Transverse colon (tissue), 3 donors: Measurements from ENCODE around the gene ARL17A.
"Not testable (repeated sequence)": the region's sequence is repeated elsewhere in the genome, so short reads cannot be mapped to it uniquely, and the experiment has no call there.

ENCODE experiments used
- EP300 ChIP-seq: sonication (generic); formaldehyde crosslinking; IDR thresholded peaks from one replicate; pipeline ENCODE4 v1.6.1; 2017; ENCODE audit warnings: antibody characterized with exemption, low read depth
- POLR2A ChIP-seq: fragments of 450-650 bp; IDR thresholded peaks from one replicate; pipeline ENCODE4 v1.6.1; 2016; ENCODE audit warnings: antibody characterized with exemption, mild to moderate bottlenecking, moderate library complexity
- POLR2AphosphoS5 ChIP-seq, 3 donors: sonication (generic); formaldehyde crosslinking; IDR thresholded peaks; one replicate each; pipeline ENCODE4 v1.6.1; 2016; ENCODE audit warnings: antibody characterized with exemption in 3 of 3

DNA sequence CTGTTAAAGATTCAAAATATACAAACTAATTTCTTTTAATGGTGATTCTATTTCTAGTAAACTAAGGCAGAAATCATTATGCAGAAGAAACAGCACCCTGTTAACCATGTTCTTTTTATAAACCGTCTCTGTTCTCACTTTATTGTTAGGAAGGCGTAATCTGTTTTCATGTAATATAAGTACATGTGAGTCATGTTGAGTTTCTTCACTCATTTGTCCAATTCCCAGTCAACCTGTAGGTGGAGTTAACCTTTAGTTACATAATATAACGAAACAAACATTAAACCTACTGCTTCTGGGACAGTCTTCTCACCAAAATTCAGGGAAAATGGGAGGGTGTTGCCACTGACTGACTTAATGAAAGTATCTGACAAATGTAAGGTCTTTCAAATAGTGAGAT, 105.0 kb downstream of the ARL17A start:
- TF ChIP-seq POLR2AphosphoS5 (IDR thresholded peaks at IDR 0.05); EP300; POLR2A: not testable (repeated sequence)
